Renal cortex interstitium (tissue), 11 donors: ENCODE data around the gene MYDGF. TPM values are rescaled to one million over a fixed set of nuclear protein-coding genes. Genes with fewer than 3 reads are reported as not detected.

Source experiments
- DNase-seq, 11 donors: peaks; one replicate each; pipeline ENCODE4 v3.0.0-alpha.2; 2013; ENCODE audit warnings: low read depth in 9 of 11, low spot score in 4 of 11; ENCODE audit errors: extremely low read depth in 1 of 11
- polyA plus RNA-seq, 3 donors: library from polyadenylated mRNA; unstranded; fragments of 120-200 nt; gene quantifications; one replicate each; pipeline ENCODE4 v1.2.1, GENCODE V29; 2013; ENCODE audit not compliant: insufficient read length in 3 of 3

The MYDGF gene
- polyA plus RNA-seq, 3 donors = 71.5 to 94.2 (median 83.5) TPM

DNA sequence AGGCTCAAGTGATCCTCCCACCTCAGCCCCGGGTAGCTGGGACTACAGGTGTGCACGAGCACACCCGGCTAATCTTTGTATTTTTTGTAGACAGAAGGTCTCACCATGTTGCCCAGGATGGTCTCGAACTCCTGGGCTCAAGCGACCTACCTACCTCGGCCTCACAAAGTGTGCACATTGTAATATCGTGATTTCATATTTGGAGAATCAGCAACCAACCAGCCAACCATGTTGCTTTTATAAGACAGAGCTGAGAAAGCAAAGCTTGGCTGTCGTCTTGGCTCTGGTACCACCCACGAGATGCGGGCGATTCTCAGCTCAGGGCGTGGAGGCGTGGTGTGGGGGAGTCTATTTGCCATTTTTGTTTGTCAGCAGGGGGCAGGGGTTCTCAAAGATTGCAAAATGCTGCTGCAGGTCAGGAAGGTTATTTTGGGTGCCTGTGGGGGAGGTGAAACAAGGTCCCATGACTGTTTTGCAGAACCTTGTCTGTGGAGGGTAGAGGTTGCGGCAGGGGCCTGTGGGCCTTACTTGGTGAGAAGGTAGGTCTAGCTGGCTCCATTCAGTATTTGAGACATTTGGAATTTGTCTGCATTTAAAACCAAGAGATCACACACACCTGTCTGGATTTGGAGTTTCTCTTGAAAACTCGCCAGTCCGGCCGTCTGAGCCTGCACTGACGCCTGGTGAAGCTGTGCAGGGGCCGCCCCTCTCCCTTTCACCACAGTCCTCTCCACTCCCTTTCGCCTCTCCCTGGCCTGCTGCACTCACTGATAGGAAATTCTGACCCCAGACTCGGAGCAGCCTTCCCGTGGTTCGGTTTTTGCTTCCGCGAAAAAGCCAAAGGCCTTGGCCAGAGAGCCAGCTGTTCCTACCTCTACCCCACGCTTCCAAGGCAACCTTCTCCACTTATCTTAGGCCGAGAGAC lies 15.4 kb downstream of the MYDGF start:
- DNase-seq = no peak

- DNase-seq = no peak
Measured at GRCh38 chr19:4653793-4654436, 16.2 kb downstream of the MYDGF start.

DNA sequence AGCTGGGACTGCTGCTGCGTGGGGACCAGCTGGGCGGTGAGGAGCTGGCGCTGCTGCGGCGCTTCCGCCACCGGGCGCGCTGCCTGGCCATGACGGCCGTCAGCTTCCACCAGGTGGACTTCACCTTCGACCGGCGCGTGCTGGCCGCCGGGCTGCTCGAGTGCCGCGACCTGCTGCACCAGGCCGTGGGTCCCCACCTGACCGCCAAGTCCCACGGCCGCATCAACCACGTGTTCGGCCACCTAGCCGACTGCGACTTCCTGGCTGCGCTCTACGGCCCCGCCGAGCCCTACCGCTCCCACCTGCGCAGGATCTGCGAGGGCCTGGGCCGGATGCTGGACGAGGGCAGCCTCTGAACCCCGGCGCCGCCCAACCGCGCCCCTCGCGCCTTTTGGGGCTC lies 18.1 kb downstream of the MYDGF start:
- DNase-seq = no peak

GRCh38 chr19:4650159-4650558 lies 20.0 kb downstream of the MYDGF start:
- DNase-seq = no peak

DNA sequence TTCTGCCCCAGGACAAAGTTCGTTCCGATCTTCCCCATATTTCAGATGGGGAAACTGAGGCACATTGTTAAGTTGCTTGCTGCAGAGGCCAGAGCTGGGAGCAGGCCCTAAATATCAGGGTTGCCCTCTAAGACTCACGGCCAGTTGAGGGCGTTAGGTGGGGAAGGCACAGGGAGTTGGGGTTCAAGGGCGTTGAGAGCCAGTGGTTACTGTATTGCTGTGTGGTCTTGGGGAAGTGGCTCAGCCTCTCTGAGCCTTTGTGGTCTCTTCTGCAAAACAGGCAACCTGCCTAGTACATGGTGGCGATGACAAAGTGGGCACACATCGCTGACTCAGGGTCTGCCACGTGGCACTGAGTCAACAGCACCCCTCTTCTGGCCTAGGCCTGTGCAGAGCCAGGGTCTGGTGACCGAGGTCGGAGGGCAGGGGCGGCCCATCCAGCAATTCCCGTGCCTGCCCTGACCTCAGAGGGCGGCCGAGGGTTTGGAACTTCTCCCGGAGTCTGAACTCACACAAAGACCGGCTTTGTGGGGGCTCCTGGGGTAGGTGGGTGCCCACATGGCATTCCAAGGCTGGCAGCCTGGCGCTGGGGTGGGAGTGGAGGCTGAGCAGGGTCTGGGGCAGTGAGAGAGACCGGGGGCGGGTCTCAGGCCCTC lies 20.6 kb downstream of the MYDGF start:
- DNase-seq = no peak

DNA sequence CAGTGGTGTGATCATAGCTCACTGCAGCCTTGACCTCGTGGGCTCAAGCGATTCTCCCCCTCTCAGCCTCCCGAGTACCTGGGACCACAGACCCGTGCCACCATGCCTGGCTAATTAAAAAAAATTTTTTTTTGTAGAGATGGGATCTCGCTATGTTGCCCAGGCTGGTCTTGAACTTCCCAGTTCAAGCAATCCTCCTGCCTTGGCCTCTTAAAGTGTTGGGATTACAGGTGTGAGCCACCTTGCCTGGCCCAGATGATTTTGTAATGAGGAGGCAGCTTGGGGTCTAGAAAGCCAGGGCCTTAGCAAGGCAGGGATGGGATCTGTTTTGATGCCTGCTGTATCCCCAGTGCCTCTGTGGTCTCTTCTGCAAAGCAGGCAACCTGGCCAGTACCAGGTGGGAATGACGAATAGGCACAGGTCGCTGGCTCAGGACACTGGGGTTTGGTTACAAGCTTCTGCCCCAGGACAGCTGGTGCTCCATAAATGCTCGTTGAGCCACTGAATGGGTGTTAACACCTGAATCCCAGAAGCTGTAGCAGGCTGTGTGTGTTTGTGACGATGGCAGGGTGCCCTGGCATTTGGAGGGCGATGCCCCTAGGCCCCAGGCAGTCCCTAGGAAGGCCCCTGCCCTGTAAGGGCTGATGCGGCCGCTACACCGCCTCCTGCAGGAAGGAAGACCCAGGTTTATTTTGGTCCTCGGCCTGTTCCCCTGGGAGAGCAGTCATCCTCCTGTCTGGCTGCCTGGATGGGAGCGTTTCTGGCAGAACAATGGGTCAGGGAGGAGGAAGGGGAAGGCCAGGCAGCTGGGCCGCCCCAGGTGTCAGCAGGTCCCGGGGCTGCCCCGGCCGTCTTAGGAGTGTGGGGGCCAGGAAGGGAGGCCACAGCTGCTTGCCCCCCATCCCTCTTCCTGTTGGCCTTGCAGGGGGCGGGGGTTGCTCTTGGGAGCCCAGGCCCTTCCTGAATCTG lies 22.2 kb downstream of the MYDGF start:
- no peak for DNase-seq

DNA sequence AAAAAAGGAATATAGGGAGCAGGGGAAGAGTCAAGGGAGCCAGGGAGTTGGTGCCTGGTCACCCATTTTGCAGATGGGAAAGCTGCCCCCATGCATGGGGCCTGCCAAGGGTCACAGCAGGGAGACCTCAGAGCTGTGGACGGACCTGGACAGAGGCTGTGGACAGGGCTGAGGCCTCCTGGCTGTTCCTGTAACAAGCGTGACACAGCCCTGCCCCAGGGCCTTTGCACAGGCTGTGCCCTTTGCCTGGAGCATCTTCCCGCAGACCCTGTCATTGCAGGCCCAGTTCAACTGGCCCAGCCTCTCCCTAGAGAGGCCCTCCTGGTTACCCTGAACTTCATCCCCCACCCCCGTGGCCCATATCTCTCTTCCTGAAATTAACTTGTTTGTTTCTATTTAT lies 24.4 kb downstream of the MYDGF start:
- no peak for DNase-seq

- DNase-seq = no peak
Measured at GRCh38 chr19:4642625-4643024, 27.5 kb downstream of the MYDGF start.

DNA sequence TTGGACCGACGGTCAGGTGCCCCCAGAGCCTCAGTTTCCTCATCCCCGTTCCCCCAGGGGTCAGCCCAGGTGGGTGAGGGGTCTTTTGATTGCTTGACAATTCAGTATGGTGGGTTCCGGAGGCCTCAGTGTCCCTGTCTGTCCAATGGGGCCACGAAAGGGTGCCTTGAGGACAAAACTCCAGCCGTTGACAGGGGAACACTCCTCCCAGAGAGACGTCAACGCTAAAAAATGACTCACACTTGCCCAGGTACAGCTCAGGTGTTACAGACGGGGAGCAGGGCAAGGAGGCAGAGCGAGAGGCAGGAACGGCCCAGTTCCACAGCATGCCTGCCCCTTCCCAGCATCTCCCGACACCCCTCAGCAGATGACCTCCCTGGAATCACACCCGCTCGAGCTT lies 29.0 kb downstream of the MYDGF start:
- DNase-seq = no peak

DNA sequence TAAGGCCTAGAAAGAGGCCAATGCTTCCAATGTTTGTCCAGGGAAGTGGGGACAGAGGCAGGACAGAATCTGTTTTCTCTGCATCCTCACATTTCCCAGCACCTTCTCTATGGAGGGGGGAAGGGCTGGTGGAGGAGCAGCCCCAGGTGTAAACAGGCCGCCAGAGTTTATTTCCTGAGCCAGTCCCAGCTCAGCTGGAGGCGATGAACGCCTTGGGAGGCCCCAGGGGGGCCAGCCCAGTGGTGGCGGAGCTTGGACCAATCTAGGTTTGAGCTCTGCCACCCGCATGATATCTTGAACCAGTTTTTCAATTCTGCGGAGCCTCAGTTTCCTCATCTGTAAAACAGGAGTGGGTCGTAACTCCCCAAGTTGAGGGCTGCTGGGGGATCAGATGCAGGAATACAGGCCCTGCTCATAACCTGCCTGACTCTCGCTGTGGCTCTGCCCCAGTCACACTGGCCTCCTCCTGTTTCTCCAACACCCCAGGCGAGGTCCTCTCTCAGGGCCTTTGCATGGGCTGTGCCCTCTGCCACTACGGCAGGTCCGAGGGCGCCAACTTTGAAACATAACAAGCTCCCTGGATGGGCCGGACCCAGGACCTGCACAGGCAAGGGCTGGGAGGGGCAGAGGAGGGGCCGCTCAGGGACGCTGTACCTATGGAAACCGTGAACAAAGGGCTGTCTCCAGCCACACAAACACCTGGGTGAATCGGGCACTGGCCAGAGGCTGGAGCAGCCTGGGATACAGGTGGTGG lies 29.7 kb downstream of the MYDGF start:
- no peak for DNase-seq

DNA sequence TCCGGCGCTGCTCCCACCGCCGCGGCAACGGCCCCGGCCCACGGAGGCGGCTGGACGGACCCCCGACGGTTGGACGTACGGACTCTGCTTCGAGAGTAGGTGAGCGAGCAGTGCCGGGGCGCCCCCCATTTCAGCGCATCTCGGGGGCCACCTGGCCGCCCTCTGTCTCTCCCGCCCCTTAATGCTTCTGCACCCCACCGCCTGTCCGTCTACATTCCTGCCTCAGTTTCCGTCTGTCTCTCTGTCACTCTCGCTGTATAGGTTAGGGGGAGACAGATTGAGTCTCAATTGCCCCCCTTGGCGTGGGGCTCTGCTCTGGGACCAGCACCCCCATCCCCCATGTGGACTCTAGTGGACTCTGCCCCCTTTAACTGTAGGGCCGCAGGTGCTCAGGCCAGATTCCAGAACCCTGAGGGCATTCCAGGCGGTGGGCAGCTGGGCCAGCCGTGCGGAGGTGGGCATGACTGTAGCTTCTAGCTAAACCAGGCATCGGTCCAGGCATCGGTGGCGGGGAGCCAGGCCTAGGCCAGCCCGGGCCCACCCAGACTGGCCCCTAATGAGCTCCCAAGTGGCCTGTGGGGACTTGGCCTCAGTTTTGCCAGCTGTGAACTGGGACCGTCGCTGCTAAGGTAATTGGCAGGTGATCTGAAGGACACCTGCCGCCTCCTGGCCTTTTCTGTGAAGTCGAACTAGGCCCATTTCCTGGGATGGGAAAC lies 30.5 kb downstream of the MYDGF start:
- no peak for DNase-seq

DNA sequence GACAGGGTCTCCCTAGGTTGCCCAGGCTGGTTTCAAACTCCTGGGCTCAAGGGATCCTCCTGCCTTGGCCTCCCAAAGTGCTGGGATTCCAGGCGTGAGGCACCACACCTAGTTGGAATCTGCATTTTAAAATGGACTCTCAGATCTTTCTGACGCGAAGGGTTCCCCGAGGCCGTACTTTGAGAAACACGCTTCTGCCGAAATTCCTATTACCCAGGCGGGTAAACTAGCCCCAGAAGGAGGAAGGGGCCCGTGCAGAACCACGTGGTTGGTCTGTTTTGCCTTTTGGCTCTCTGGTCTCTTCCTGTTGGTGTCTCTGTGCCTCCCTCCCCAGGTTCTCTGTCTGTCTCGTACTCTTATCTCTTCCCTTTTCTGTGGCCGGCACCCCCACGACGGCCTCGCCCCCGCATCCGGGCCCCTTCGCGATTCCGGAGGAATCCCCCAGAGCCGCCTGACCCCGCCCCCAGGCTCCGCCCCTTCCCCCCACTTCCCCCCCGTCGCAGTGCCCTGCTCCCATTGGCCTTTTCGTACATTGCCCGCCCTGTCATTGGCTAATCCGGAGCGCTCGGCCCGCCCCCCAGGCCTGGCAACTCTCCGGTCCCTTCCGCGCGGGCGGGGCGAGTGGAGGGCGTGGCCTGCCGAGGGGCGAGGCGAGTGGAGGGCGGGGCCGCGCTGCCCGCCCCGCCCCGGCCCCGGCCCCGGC lies 31.2 kb downstream of the MYDGF start, which contains the start of gene TNFAIP8L1:
TNFAIP8L1 (plus strand) TSS at position 689 of the 703 bp plus-strand sequence. CDS start 12,354 bp downstream, outside the sequence.
- peak; percentile 77 to 96 (median 92) for DNase-seq

DNA sequence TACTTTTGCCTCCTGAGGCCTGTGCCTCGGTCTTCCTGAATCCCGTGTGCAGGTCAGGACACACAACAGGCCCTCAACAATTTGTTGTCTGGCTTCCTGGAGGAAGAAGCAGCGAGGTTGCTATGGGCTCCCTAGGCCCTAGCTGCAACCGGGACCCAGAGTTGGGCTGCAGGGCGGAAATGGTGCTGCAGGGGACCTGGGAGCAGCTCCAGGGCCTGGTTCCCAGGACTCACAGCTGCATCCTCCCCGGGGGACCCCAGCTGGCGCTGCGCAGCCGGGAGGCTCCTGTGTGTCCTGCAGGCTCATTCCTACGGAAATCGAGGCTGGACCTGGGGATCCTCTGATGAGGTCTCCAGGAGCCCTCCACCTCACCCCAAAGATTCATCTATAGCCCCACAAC lies 31.8 kb downstream of the MYDGF start:
- no peak for DNase-seq

GRCh38 chr19:4636761-4637160 lies 33.4 kb downstream of the MYDGF start:
- DNase-seq = no peak

DNA sequence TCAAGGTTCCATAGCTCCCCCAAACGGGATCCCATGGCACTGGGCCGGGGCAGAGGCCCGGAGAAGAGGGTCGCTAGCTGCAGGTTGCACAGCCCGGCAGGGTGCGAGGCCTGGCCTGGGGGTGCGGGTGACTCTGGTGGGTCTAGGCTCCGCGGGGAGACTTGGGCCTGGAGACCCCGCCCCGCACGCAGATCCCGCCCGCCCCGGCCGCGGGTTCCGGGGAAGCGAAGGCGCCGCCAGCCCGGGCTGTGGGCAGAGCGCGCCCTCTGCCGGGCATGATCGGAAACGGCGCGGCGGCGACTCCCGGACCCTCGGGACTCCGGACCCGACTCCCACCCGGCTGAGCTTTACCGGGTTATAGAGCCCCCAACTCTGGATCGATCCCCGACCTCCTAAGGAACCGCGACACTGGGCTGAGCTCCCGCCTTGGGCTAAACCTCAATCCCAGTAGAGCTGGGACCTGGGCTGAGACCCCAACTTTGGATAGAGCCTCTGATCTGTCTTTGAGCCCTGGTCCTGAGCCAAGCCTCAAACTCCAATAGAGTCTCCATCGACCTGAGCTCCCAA lies 33.9 kb downstream of the MYDGF start:
- DNase-seq = peak in 5 of 11 donors; percentile 46 to 71 (median 63)

DNA sequence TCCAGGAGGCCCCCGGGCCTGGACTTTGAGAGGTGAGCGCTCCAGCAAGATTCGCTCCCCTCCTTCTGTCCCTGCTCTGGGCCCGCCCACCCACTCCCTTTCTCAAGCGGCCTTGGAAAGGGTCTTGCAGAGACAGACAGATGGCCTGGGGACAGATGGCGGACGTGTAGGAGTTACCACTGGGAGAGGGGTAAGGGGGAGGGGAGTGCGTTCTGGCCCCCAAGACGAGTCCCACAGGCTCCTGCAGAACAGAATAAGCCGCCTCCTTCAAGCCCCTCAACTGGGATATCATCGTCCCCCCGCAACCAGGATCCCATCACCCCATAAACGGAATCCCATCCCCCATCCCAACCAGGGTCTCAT lies 34.4 kb downstream of the MYDGF start:
- DNase-seq = no peak
